Measurements from ENCODE around the gene PRSS1.

DNA sequence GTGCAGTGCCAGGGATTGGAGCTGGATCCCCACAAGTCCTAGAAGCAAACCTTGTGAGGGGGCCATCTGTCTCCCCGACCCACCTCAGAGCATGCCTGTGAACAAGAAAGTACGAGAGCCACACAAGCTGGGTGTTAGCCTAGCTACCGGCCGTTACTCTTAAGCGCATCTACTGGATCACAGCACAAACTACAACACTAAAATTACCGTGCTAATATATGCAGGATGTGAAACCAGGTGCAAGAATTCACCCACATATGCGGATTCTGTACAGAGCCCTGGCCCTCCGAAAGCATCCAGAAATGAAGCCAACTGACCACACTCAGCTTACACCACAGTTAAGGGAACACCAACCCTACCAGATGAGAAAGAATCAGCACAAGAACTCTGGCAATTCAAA is 16.0 kb upstream of the PRSS1 start:
- TF ChIP-seq, protein P1, sequence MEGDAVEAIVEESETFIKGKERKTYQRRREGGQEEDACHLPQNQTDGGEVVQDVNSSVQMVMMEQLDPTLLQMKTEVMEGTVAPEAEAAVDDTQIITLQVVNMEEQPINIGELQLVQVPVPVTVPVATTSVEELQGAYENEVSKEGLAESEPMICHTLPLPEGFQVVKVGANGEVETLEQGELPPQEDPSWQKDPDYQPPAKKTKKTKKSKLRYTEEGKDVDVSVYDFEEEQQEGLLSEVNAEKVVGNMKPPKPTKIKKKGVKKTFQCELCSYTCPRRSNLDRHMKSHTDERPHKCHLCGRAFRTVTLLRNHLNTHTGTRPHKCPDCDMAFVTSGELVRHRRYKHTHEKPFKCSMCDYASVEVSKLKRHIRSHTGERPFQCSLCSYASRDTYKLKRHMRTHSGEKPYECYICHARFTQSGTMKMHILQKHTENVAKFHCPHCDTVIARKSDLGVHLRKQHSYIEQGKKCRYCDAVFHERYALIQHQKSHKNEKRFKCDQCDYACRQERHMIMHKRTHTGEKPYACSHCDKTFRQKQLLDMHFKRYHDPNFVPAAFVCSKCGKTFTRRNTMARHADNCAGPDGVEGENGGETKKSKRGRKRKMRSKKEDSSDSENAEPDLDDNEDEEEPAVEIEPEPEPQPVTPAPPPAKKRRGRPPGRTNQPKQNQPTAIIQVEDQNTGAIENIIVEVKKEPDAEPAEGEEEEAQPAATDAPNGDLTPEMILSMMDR (IDR thresholded peaks at IDR 0.05; ENCODE audit: insufficient read depth, low read length): no peak
- TF ChIP-seq POLR2AphosphoS5 (IDR thresholded peaks at IDR 0.05; ENCODE audit: low read depth) (no peak), GABPA (IDR thresholded peaks at IDR 0.05; ENCODE audit: low read depth) (no peak), SPI1 (IDR thresholded peaks at IDR 0.05; ENCODE audit: borderline replicate concordance, low read depth) (no peak)
- TF ChIP-seq, protein P2, sequence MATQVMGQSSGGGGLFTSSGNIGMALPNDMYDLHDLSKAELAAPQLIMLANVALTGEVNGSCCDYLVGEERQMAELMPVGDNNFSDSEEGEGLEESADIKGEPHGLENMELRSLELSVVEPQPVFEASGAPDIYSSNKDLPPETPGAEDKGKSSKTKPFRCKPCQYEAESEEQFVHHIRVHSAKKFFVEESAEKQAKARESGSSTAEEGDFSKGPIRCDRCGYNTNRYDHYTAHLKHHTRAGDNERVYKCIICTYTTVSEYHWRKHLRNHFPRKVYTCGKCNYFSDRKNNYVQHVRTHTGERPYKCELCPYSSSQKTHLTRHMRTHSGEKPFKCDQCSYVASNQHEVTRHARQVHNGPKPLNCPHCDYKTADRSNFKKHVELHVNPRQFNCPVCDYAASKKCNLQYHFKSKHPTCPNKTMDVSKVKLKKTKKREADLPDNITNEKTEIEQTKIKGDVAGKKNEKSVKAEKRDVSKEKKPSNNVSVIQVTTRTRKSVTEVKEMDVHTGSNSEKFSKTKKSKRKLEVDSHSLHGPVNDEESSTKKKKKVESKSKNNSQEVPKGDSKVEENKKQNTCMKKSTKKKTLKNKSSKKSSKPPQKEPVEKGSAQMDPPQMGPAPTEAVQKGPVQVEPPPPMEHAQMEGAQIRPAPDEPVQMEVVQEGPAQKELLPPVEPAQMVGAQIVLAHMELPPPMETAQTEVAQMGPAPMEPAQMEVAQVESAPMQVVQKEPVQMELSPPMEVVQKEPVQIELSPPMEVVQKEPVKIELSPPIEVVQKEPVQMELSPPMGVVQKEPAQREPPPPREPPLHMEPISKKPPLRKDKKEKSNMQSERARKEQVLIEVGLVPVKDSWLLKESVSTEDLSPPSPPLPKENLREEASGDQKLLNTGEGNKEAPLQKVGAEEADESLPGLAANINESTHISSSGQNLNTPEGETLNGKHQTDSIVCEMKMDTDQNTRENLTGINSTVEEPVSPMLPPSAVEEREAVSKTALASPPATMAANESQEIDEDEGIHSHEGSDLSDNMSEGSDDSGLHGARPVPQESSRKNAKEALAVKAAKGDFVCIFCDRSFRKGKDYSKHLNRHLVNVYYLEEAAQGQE (IDR thresholded peaks at IDR 0.05; ENCODE audit: insufficient replicate concordance, low read depth): no peak

All from HL-60 (cell line).